NCI-H1417 treated with DMSO at 0.1 percent for 48 hours (cell line): ENCODE results near the gene TBX1.

Source experiments
- DNase-seq: peaks from one replicate; lab custom pipeline; 2025; lab: John Stamatoyannopoulos, UW

Gene TBX1

DNA sequence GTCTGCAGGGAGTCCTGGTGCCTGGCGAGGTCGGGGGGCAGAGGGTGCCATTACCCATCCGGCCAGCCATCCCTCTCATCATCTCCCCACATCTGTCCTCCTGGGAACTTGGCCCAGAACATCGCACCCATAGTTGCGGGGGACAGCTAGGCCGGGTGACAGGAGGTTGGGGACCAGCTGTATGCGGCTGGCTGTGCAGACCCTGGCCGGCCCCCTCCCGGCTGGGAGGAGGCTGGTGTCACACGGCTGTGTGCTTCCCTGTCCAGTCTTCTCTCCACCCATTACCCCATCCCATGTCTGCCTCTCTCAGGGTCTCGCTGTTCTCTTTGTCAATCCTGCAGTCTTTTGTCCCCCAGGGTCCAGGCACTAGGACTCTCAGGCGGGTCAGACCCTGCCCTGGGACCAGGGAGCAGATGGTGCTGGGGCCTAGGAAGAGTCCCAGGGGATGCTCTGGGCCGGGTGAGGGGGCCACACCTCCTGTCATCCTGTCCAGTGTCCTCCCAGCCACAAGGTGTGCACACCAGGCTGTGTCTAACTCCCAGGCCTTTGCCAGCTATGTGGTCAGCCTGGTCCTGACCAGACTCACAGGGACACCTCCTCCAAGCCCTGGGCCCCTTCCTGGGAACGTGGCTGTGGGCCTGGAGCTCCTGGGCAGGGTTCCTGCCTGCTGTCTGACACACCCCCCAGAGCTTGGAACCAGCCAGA lies 6.4 kb upstream of the TBX1 start:
- no peak for DNase-seq

DNA sequence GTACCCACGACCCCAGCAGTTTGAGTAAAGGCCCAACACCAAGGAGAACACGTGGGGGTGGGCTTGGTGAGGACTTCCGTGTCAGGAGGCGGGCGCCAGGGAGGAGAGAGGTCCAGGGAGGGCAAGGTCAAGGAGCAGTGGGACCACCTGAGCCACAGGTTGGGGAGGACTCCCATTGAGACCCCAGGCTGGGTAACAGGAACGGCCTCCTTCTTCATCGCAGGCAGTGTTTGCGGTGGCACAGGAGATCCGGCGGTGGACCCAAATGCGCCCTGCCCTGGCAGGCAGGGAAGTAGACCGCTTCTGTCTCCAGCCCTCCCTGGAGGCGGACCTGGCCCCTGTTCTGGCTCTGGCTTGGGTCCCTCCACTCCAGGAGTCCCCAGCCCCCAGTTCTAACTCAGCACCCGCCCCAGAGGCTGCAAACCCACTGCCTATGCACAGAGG lies 5.9 kb upstream of the TBX1 start:
- no peak for DNase-seq

DNA sequence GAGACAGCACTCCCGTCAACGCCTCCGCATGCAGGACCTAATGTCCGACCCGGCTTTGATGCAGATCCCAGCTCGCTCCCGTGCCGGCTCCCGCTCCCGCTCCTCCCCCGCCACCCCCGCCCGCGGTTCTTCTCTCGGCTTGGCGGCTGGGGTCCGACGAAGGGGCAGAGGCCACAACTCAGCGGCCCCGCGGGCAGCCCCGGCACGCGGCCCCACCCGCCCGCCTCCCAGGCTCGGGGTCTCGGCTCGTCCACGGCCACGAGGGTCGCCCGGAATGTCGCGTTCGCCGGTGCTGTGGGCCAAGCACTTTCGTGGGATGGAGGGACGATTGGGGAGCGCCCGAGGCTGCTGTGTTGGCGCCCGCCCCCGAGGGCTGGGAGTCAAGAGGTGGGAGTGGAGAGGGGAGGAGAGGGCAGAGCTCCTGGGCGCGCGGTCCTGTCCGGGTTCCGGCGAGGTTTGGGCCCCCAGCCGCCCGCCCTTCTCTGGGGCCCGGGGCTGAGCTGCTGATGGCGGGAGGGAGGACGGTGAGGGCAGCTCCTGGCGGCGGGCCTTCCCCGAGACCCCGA lies 5.3 kb upstream of the TBX1 start:
- no peak for DNase-seq

DNA sequence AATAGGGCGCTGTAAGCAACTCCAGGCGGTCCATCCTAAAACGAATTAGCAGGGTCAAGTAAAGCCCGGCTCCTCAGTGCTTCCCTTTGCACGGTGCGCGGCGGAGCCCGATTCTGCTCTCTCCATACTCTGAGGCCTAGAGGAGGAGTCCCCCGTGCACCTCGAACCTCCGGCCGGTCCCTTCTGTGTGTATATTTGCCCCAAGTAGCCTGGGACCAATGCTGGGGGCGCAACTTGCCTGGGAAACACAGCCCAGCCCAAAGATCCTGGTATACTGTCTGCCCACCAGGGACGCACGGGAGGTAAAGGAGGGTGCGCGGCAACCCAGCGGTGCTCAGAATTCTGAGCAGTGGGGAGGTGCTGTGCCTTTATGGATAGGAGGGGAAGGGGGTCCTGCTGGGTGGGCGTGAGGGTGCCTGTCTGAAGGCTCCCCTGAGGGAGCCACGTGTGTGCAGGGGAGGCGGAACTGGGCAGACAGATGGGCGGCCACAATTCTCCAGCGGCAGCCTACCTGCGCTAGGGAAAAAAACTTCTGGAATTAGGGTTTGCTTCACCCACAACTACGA lies 4.8 kb upstream of the TBX1 start:
- DNase-seq: no peak

DNA sequence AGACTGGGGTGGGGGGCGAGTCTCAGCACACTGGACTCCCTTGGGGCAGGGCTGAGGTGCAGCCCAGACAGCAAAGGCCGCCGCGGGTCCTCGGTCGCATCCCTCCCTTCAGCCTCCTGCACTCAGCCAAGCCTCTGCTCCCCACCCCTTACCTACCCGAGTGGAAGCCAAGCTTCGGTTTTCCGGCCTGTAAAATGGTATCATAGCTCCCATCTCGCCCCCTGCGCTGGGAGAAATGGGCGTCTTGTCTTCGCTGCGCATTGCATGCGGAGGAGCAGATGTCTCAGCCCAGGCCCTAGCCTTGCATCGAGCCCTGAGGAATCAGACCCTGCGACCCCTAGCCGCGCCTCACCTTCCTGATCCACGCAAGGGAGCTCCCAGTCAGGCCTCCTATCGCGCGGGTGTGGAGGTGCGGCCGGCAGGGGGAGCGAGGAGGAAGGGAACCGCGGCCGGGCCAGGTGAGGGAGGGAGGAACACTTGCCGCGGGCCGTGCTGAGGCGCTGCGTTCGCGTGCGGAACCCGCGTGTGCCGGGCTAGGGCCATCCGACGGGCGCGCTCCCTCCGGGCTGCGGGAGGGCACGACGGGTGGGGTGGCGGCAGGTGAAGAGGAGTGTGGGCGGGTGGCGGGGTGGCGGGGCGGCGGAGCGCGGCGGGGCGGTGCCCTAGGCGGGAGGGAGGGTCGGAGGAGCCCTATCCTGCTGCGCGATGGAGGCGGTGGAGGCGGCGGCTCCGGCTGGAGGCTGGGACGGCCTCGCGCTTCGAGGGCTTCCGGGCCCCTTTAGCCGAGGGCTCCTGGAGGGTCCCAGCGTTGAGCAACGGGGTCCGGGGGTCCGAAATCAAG lies 4.1 kb upstream of the TBX1 start:
- DNase-seq: no peak

DNA sequence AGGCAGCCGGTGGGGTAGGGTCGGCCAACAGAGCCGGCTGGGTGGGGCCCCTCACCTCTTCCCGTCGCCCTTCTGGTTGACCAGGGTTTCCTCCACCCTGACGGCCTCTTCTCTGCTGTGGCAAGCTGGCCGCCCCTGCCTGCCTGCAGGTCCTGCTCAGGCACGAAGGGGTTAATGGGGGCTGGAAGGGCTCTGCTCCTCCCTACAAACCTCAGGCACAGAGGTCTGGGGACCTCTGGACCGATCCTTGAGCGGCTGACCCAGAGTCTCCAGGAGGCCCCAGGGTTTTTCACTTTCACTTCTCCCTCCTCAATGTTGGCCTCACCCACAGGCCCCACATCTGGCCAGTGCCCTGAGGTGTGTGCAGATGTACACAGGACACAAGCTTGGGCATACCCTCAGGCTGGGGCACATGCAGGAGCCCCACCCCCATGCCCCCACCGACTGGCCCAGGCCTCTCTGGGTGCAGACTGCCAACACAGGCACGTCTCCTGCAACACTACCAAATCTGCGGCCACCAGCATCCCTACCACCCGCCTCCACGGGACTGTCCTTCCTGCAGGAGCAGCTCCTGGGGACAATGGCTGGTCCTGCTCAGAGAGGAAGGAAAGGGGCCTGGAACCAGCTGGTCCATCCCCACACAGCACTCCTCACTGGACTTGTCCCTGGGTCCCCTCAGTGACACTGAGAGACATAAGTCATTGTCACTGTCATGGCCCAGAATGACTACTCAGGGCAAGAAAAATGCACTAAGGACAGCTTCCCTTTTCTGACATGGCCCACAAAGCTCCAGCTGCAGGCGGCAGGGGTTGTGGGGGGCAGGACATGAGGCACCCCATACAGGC lies 3.2 kb upstream of the TBX1 start:
- DNase-seq: no peak

DNA sequence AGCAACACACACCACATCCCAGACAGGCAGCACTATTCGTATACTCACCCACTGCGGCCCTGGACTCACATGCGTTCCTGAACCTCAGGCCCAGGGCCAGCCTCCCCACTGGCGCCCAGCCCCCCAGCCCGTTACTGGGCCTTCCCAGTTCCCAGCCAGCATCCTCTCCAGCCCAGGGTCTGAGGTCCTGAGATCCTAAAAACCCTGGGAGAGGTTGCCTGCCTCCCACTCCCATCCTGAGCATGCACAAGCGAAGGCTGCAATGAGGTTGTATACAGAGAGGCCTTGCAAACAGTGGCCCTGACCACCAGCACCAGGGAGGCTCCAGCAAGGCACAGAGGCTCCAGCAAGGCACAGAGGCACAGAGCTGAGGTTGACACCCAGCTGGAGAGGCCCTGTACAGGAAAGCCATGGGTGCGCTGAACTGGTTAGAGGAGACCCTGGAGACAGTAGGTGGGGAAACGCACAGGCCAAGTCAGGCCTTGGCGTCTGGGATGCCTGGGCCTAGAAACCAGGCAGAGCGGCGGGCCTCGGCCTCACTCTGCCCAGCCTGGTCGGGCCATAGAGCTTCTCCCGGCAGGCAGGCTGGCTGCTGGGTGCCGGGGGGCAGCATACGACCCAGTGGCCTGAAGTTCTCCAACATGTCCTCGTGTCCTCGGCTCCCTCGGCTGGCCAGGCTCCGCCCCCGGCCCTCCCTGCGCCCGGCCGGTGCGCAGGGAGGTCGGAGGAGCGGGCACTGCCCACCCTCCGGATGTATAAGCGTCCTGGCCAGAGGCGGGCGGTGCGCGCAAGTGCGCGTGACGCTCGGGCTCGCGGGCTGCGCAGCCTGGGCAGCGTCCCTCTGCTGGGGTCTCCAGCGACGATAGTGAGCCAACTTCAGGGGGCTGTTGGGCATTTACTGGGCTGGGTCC lies 2.3 kb upstream of the TBX1 start:
- DNase-seq: no peak

DNA sequence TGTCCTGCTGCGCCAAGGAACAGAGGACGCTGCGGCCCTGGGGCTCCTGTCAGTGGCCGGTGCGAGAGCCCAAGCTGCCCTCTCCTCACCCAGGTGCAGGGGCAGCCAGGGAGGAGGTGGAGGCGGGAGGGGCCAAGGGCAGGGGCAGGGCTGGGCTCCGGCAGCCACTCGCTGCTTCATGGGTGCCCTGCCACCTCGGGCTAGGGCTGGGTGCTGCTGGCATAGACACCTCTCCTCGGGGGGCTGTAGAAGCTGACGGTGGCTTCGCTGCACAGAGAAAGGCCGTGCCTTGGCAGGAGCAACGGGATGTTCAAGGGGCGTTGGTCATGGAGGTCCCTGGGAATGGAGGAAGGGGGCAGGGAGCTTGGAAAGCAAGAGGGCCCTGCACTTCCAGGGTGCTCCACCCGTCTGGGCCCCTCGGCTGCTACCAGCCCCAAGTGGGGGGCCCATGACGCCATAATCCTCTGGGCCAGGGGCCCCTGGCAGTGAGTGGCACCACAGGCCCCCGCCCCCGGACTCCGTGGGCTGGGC lies 1.6 kb upstream of the TBX1 start:
- DNase-seq: no peak

DNA sequence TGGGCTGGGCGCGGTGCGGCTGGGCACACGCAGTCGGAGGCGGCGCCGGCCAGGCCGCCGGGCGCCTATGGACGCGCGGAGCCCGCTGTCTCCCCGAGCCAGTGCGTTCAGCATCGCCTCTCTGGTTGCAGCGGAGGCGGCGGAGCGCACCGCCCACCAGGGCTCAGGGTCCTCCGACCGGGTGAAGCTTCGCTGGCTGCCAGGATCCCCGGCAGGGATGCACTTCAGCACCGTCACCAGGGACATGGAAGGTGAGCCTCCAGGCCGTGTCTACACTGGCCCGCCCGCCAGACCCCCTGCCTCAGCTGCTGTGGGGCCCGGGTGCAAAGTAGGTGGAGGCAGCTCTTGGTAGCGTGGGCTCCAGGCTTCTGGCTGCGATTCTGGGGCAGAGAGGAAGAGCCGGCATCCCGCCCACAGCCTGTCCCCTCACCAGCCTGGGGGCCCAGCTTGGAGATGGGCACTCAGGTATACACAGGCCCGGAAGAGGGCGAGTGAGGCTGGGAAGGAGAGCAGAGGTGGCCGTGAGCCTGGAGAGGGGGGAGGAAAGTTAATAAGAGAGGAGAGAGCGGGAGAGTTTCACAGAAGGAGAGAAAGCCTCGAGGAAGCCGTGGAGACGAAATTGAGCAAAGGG lies 1.0 kb upstream of the TBX1 start:
- DNase-seq: no peak

DNA sequence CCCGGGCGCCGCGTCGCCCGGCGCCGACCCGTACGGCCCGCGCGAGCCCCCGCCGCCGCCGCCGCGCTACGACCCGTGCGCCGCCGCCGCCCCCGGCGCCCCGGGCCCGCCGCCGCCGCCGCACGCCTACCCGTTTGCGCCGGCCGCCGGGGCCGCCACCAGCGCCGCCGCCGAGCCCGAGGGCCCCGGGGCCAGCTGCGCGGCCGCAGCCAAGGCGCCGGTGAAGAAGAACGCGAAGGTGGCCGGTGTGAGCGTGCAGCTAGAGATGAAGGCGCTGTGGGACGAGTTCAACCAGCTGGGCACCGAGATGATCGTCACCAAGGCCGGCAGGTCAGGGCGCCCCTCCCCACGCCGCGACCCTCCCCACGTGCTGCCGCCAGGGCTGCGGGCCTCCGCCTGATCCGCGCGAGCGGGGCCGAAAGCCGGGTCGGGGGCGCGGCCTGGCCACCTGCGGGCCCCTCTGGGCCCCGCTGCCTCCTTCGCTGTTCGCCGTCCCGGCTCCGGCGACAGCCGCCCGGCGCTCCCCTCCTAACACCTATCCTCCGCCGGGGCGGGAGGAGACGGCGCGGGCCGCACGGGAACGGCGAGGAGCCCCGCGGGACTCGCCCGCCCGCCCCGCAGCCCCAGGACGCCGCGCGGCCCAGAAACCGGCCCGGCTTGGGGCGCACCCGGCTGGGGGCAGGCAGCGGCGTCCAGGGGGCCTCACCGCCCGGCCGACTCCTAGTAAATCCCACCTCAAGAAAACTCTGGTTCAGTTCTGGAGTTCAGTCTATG lies 560 bp downstream of the TBX1 start:
- no peak for DNase-seq

DNA sequence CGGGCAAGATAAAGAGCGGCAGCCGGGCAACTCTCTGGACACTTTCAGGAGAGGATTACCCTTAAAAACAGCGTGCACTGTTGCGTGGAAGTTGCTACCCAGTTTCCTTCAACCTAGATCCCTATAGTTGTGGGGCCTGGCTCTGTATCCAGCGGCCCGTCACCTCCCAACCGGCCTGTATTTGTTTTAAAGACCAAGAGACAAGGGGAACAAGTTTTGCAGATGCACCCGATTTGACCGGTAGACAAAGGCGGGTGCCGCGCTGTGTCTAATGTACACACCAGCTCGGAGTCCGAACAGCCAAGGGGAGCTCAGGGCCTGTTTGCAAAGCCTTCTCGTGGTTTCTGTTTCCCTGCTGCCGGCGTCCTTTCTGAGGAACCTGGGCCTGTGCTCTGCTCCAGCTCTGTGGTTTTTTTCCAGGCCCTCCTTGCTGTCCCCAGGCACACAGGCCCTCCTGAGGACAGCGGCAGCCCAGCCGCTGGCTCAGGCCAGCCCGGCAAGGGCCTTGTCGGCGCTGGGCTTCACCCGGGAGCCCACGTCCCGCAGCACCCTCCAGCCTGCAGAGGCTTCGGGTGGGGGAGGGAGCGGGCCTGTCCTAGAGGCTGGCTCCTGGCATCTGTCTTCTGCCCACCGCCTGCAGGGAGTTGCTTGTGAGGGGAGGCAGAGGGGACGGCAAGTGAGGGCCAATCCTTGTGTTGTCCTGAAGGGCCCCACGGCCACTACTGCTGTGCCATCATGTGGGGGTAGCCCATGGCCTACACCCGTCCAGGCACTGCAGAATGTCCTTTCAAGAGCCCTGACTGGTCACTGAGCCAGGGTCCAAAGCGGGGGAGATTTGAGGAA lies 1.4 kb downstream of the TBX1 start:
- no peak for DNase-seq

DNA sequence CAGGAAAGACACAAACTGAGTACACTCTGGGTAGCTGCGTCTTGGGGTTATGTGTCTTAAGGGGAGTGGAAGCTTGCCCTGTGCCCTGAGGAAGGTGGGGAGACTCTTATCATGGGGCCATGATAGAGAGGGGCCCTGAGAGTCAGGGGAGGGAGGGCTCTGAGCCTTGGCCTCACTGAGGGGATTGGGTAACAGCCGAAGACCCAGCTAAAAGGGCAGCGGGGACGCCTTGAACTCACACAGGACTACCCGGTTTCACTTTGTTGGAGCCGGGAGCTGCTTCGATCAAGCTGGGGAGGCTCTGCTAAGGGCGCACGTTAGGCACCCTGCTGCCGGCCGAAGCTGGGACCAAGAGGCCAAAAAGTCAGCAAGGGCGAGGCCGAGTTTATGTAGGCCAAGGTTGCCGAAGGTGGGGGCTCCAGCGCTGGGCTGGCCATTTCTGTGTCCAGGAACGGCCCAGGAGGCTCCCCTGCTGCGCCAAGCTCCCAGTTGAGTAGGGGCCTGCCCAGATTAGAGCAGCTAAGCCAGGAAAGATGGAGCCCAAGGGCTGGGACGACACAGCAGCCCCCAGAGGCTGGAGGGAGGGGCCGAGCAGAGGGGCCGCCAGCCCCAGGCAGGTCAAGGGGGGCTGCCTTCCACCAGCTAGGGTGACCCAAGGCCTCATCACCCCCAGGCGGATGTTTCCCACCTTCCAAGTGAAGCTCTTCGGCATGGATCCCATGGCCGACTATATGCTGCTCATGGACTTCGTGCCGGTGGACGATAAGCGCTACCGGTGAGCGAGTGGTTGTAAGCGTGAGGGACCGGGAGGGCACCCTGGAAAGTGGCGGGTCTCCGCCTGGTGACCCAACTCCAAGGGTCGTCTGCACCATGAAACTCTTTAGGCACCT lies 2.2 kb downstream of the TBX1 start:
- DNase-seq: no peak

DNA sequence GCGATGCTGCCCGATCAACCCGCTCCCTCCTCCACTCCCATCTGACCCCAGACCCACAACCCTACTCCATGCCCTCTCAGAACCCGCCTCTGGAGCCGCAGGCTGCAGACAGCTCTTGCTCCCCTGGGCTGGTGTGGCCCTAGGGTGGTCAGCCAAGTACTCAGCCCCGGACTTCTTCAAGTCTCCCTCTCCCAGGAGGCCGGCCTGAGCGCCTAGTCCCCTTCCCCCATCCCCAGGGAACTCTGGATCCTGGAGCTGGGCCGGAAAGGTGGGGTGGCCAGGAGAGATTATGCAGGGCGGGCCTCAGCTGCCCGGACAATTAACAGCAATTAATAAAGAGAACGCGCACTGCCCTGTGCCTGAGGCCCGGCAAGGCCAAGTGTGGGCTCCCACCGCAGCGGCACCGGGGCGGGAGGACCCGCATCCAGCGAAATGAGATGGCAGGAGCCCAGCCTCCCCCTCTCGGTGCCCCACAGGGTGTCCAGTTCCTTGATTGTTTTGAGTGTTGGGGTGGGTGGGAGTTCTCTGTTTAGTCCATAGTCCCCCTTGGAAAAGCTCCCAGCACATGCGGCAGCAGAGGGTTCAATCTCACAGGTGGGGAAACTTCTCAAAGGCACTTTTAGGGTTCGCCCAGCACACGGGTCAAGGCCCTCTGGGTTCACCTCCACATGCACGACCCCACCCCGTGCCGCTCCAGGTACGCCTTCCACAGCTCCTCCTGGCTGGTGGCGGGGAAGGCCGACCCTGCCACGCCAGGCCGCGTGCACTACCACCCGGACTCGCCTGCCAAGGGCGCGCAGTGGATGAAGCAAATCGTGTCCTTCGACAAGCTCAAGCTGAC lies 3.1 kb downstream of the TBX1 start:
- no peak for DNase-seq

DNA sequence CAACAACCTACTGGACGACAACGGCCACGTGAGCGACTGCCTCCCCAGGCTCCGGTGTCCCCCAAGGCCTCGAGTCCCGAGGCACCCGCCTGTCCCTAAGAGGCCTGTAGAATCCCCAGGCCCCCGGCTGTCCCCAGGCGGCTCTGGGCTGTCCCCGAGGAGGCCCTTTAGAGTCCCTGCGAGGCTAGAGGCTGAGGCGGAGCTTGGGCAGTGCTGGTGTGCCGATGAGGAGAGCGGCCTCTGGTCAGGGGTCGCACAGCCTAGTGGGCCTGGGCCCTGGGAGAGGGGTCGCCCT lies 3.7 kb downstream of the TBX1 start:
- no peak for DNase-seq

DNA sequence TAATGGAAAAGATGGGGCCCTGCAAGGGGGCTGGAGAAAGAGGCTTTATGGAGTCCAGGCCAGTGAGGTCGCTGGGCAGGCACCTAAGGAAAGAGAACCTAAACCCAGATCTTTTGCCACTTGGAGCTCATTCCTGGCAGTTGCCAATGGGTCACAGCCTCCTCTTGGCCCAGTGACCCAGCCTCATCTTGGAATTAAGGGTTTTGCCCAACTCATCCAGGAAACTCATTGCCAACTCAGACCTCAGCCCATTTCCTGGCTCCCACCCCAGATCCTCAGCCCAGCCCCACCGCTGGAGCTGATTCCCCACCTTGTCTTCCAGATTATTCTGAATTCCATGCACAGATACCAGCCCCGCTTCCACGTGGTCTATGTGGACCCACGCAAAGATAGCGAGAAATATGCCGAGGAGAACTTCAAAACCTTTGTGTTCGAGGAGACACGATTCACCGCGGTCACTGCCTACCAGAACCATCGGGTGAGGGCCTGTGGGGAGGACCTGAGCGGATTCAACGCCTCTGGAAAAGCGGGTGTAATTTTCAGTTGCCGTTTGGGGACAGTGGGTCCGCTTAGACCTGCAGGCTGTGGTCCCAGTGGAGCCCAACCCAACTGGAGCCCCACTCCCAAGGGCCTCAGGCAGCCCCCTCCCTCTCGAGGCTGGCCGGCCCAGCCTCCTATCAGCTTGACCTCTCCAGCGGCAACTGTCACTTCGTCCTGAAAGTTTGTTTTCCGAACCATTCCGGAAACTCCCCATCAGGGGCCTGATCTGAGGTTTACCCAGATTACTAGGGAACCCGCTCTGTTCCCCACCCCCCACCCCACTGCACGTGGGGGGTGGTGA lies 4.3 kb downstream of the TBX1 start:
- DNase-seq: no peak
